ENCODE data around the gene DET1.

Gene DET1

DNA sequence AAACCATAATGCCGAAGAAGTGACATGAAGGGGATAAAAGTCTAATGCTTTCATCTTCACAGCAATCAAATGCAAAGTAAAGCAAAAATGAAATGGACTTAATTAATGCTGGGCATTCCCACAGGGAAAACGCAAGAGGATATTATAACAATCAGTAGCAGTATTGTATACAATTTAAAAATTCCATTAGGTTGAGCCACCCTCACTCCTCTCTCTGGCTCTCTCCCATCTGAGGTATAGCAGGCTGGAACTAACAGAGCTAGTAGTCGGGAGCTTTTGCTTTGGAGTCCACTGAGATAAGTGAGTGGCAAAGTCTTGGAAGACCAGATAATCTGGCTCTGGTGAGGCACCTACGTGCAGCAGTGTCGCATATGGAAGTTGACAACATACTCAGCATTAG, 33.9 kb downstream of the DET1 start:
- H3K4me3 ChIP-seq (ENCODE audit: low read depth, low read length) = no peak overlapping the region
- DNase-seq (ENCODE audit: low read depth, low spot score) = no peak
- ChIA-PET CTCF (interaction anchor here (0.6 kb wide), 1 partner anchor 44 kb away, joined by 3 read pairs; no protein-coding TSS in a partner anchor), POLR2A (interaction anchor here (0.6 kb wide), 1 partner anchor 844 kb away, joined by 3 read pairs; no protein-coding TSS in a partner anchor)
- TF ChIP-seq, protein P1, sequence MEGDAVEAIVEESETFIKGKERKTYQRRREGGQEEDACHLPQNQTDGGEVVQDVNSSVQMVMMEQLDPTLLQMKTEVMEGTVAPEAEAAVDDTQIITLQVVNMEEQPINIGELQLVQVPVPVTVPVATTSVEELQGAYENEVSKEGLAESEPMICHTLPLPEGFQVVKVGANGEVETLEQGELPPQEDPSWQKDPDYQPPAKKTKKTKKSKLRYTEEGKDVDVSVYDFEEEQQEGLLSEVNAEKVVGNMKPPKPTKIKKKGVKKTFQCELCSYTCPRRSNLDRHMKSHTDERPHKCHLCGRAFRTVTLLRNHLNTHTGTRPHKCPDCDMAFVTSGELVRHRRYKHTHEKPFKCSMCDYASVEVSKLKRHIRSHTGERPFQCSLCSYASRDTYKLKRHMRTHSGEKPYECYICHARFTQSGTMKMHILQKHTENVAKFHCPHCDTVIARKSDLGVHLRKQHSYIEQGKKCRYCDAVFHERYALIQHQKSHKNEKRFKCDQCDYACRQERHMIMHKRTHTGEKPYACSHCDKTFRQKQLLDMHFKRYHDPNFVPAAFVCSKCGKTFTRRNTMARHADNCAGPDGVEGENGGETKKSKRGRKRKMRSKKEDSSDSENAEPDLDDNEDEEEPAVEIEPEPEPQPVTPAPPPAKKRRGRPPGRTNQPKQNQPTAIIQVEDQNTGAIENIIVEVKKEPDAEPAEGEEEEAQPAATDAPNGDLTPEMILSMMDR (IDR thresholded peaks at IDR 0.05; ENCODE audit: insufficient read depth, low read length, missing control alignments) = no peak

DNA sequence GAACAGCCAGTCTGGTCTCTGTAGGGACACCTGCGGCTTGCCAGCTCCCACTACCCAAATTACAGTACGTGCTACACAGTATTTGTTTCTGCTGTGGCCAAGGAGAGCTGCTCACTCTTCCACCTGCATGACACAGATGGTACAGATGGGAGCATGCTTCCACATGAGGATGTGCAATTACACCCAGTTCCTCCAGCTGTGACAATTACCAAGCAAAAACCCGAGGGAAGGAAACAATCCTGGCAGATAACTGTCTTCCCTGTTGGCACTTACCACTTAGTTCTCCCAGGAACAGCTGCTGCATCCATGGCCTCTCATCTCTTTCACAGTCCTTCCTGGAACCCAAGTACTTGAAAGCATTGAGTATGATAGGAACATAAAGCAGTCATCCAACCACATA, 34.4 kb downstream of the DET1 start:
- CTCF ChIA-PET = no interaction called here
- TF ChIP-seq, protein P1 (IDR thresholded peaks at IDR 0.05; ENCODE audit: insufficient read depth, low read length, missing control alignments) = no peak
- DNase-seq (ENCODE audit: low read depth, low spot score) = no peak
- no peak overlapping the region for H3K4me3 ChIP-seq (ENCODE audit: low read depth, low read length)
- POLR2A ChIA-PET = no interaction called here

DNA sequence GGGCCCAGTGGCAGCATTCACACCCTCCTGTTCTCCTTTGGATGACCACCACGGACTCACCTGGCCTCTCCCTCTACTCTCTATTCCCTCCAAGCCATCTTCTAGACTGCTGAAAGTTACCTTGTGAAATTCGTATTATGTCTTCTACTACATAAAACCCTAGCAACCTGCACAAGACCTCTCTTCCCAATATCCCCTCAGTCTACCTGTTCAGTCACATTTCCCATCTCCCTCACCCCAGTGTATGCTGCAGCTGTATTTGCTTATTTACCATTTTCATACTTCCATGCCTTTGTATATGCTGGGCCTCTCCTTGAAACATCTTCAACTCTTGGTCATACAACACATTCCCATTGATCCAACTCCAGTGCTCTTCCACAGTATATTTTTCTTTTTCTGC, 35.3 kb downstream of the DET1 start:
- no peak overlapping the region for H3K4me3 ChIP-seq (ENCODE audit: low read depth, low read length)
- ChIA-PET POLR2A (interaction anchor here (0.6 kb wide), 1 partner anchor 229 kb away, joined by 3 read pairs; no protein-coding TSS in a partner anchor), CTCF (no interaction called here)

DNA sequence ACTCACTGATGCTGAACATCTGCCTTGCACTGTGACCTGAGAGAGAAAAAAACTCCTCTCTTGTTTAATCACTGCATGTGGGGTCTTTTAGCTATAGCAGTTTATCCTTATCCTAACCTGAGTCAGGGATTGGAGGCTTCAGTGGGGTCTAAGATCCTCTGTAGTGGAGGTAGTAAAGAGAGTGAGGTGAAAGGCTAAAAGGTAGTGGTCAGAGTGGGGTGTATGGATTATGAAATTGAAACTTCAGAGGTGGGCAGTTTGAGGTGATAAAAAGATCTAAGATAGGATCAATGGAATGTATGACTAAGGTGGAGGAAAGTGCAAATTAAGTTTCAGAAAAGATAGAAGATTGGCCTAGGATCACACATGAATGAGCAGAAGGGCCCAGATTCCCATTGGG, 36.5 kb downstream of the DET1 start:
- CTCF ChIA-PET = no interaction called here
- TF ChIP-seq, protein P1 (IDR thresholded peaks at IDR 0.05; ENCODE audit: insufficient read depth, low read length, missing control alignments) = no peak

More for the DNA sequence above, 35.3 kb downstream of the DET1 start:
- TF ChIP-seq, protein P1 (IDR thresholded peaks at IDR 0.05; ENCODE audit: insufficient read depth, low read length, missing control alignments) = no peak
- no peak for DNase-seq (ENCODE audit: low read depth, low spot score)

DNA sequence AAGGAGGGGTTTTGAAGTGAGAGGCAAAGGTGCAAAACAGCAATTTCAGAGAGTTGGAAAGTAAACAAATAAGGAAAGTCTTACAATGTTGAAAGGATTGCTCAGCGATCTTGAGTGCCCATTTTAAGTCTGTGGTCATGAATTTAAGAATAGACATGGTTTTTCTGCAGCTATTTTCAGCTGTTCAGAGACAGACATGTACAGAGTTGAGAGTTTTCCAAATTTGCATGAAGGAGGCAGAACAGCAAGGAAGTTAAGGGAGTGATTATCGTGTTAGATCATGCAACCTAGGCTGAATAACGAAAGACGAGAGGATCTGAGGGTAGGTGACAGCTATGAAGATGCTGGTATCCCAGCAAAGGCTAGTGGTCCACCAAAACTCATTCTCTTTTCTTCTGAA, 37.2 kb downstream of the DET1 start:
- DNase-seq (ENCODE audit: low read depth, low spot score) = no peak
- CTCF ChIA-PET = no interaction called here

More for the DNA sequence above, 36.5 kb downstream of the DET1 start:
- DNase-seq (ENCODE audit: low read depth, low spot score) = no peak
- POLR2A ChIA-PET = no interaction called here
- no peak overlapping the region for H3K4me3 ChIP-seq (ENCODE audit: low read depth, low read length)

DNA sequence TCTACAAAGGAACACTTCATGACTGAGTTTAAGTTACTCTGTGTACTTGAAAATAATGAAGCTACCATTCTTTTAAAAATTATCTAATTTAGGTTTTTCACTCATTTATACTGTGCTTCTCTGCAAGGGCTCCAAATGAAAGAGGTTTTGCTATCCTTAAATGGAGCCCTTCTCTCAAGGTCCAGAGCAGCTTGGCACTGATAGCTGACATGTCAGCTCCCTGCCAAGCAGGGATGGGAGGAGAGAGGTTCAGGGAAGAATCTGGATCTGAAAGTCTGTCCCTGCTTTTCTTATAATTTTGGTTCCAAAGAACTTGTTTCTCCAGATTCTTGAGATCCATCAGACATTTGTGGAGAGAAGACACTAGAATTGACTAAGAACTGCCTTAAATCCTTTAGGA, 39.9 kb downstream of the DET1 start:
- ChIA-PET CTCF (no interaction called here), POLR2A (interaction anchor here (1.6 kb wide), 1 partner anchor 116 kb away, joined by 4 read pairs; no protein-coding TSS in a partner anchor)
- DNase-seq (ENCODE audit: low read depth, low spot score) = no peak

More for the DNA sequence above, 37.2 kb downstream of the DET1 start:
- POLR2A ChIA-PET = no interaction called here
- no peak overlapping the region for H3K4me3 ChIP-seq (ENCODE audit: low read depth, low read length)
- TF ChIP-seq, protein P1 (IDR thresholded peaks at IDR 0.05; ENCODE audit: insufficient read depth, low read length, missing control alignments) = no peak

More for the DNA sequence above, 39.9 kb downstream of the DET1 start:
- TF ChIP-seq, protein P1 (IDR thresholded peaks at IDR 0.05; ENCODE audit: insufficient read depth, low read length, missing control alignments) = no peak
- no peak overlapping the region for H3K4me3 ChIP-seq (ENCODE audit: low read depth, low read length)
